Ovary (tissue), 3 donors: ENCODE measurements around the gene CAPN6.

Experiments
- EP300 ChIP-seq: sonication (generic); formaldehyde crosslinking; IDR thresholded peaks from one replicate; pipeline ENCODE4 v1.6.1; 2017; ENCODE audit warnings: antibody characterized with exemption
- POLR2A ChIP-seq: fragments of 450-650 bp; IDR thresholded peaks from one replicate; pipeline ENCODE4 v1.6.1; 2017; ENCODE audit warnings: antibody characterized with exemption, mild to moderate bottlenecking, moderate library complexity
- TF ChIP-seq, protein P1 (sequence below), 3 donors: fragments of 450-650 bp in 2 of 3; fragments of 200-600 bp in 1 of 3; IDR thresholded peaks; one replicate each; pipeline versions ENCODE4 v1.5.1 to v1.8.0; 2016 to 2022; ENCODE audit warnings: antibody characterized with exemption in 3 of 3, mild to moderate bottlenecking in 1 of 3
- donor health status: DM: no; HTN: no; CAD: no.

- TF ChIP-seq, protein P1, sequence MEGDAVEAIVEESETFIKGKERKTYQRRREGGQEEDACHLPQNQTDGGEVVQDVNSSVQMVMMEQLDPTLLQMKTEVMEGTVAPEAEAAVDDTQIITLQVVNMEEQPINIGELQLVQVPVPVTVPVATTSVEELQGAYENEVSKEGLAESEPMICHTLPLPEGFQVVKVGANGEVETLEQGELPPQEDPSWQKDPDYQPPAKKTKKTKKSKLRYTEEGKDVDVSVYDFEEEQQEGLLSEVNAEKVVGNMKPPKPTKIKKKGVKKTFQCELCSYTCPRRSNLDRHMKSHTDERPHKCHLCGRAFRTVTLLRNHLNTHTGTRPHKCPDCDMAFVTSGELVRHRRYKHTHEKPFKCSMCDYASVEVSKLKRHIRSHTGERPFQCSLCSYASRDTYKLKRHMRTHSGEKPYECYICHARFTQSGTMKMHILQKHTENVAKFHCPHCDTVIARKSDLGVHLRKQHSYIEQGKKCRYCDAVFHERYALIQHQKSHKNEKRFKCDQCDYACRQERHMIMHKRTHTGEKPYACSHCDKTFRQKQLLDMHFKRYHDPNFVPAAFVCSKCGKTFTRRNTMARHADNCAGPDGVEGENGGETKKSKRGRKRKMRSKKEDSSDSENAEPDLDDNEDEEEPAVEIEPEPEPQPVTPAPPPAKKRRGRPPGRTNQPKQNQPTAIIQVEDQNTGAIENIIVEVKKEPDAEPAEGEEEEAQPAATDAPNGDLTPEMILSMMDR (IDR thresholded peaks at IDR 0.05), result no peak
- TF ChIP-seq EP300 (no peak), POLR2A (no peak)
These were observed 15.2 kb downstream of the CAPN6 start for GRCh38 chrX:111254896-111255693.
